K562 (cell line): Measurements from ENCODE around the gene VAMP4. TPM values are rescaled to one million over a fixed set of nuclear protein-coding genes. Genes with fewer than 3 reads are reported as not detected.

Experiments
- ATAC-seq: fragments of 200-7000 bp; cut with Tn5 transposase; 3 replicates; pipeline ENCODE4 v1.9.1; 2020; ENCODE audit warnings: moderate library complexity
- BruUV-seq: library from RNA; stranded (reverse); fragments of 400-500 nt; replicated peaks from 2 replicates; lab custom pipeline; 2021; lab: Mats Ljungman, UMichigan
- CTCF ChIA-PET: fragments of 300-600 bp; formaldehyde crosslinking; extraction: SDS; loops from one replicate; lab custom pipeline; 2021; ENCODE audit warnings: low intra/inter-chr PET ratio; lab: Yijun Ruan, JAX
- POLR2A ChIA-PET: fragments of 300-600, 350-650 bp; sonication (Branson Sonifier 250); formaldehyde crosslinking; extraction: SDS; loops from one replicate; lab custom pipeline; 2021; ENCODE audit warnings: antibody characterized with exemption, inconsistent platforms; lab: Yijun Ruan, JAX
- DNase-seq, 4 experiments: peaks; one replicate each; pipeline versions ENCODE4 v3.0.0 to v3.0.0-alpha.2; 2011 to 2018; ENCODE audit warnings: low spot score in 3 of 4, mixed read lengths in 3 of 4; ENCODE audit errors: extremely low read depth in 1 of 4
- FAIRE-seq: peaks from 2 replicates; lab custom pipeline; 2011; peaks lifted over from hg19 to GRCh38; lab: Jason Lieb, UNC
- H2AFZ ChIP-seq: 2 replicates; pipeline ENCODE4 v1.6.0; 2011; ENCODE audit warnings: low read depth, low read length, control low read depth, inconsistent platforms
- H3K27ac ChIP-seq: fragments of 200-600 bp; 3 replicates; pipeline ENCODE4 v1.8.0; 2011; ENCODE audit warnings: low read depth, mild to moderate bottlenecking, control low read depth, inconsistent platforms, low read length, moderate library complexity, mixed read lengths; ENCODE audit errors: extremely low read depth
- H3K27me3 ChIP-seq, 2 experiments: fragments of 300-600 bp in 1 of 2; 2 replicates in 1 of 2; 3 replicates in 1 of 2; pipeline versions ENCODE4 v1.6.0 to v1.8.0; 2011; ENCODE audit warnings: inconsistent platforms in 2 of 2, low read length in 2 of 2, mild to moderate bottlenecking in 1 of 2, mixed read lengths in 1 of 2, moderate library complexity in 1 of 2; ENCODE audit not compliant: control insufficient read depth in 2 of 2, insufficient read depth in 2 of 2
- H3K36me3 ChIP-seq: fragments of 300-600 bp; 3 replicates; pipeline ENCODE4 v1.8.0; 2011; ENCODE audit warnings: mild to moderate bottlenecking, low read length, inconsistent platforms; ENCODE audit not compliant: control insufficient read depth, insufficient read depth
- H3K4me1 ChIP-seq, 2 experiments: fragments of 200-600 bp in 1 of 2; replicated peaks in 1 of 2; 2 replicates in 1 of 2; 3 replicates in 1 of 2; pipeline versions ENCODE4 v1.5.1 to v1.8.0; 2011; ENCODE audit warnings: inconsistent platforms in 2 of 2, low read length in 2 of 2, mild to moderate bottlenecking in 1 of 2, mixed read lengths in 1 of 2, moderate library complexity in 1 of 2; ENCODE audit not compliant: control insufficient read depth in 2 of 2, insufficient read depth in 2 of 2
- H3K4me2 ChIP-seq: 2 replicates; pipeline ENCODE4 v1.6.1; 2011; ENCODE audit warnings: low read length, control low read depth, inconsistent platforms, mixed read lengths; ENCODE audit not compliant: insufficient read depth
- H3K4me3 ChIP-seq: fragments of 200-600 bp; sonication (generic), shearing (Covaris generic); 2 replicates; pipeline ENCODE4 v1.5.1; 2016; ENCODE audit warnings: control low read depth, inconsistent platforms
- H3K79me2 ChIP-seq: fragments of 200-600 bp; 3 replicates; pipeline ENCODE4 v1.8.0; 2011; ENCODE audit warnings: low read length, inconsistent platforms; ENCODE audit not compliant: control insufficient read depth, insufficient read depth
- H3K9ac ChIP-seq, 2 experiments: 2 replicates each; pipeline versions ENCODE4 v1.6.0 to v1.6.1; 2011; ENCODE audit warnings: low read depth in 2 of 2, low read length in 2 of 2, control low read depth in 1 of 2, inconsistent platforms in 1 of 2, mild to moderate bottlenecking in 1 of 2, mixed read lengths in 1 of 2; ENCODE audit not compliant: insufficient read depth in 1 of 2
- H3K9me1 ChIP-seq: one replicate; pipeline ENCODE4 v1.6.0; 2011; ENCODE audit warnings: inconsistent platforms, mild to moderate bottlenecking, low read length, moderate library complexity; ENCODE audit not compliant: control insufficient read depth, insufficient read depth
- H3K9me3 ChIP-seq: replicated peaks from 2 replicates; pipeline ENCODE4 v1.5.1; 2011; ENCODE audit warnings: low read depth, low read length, inconsistent platforms; ENCODE audit not compliant: control insufficient read depth, insufficient read depth
- H4K20me1 ChIP-seq: replicated peaks from 2 replicates; pipeline ENCODE4 v1.6.1; 2011; ENCODE audit warnings: low read length, inconsistent platforms, mixed read lengths; ENCODE audit not compliant: control insufficient read depth, insufficient read depth
- BHLHE40 ChIP-seq: IDR thresholded peaks from 2 replicates; pipeline ENCODE4 v1.6.1; 2011; ENCODE audit warnings: low read length, improper control_type of control experiment
- CCAR2 ChIP-seq: fragments of 200-400 bp; formaldehyde crosslinking; IDR thresholded peaks from 2 replicates; pipeline ENCODE4 v1.6.1; 2017; ENCODE audit warnings: mild to moderate bottlenecking, low read depth, low read length
- HMGN3 ChIP-seq: IDR thresholded peaks from 2 replicates; pipeline ENCODE4 v1.6.1; 2011; ENCODE audit warnings: borderline replicate concordance, low read depth, mild to moderate bottlenecking, mixed read lengths, low read length; ENCODE audit not compliant: insufficient read length; ENCODE audit errors: extremely low read depth
- MTF1 ChIP-seq: fragments of 250-450 bp; sonication (Bioruptor Pico); IDR thresholded peaks from 2 replicates; pipeline ENCODE4 v1.9.0; 2021; ENCODE audit warnings: moderate library complexity, mild to moderate bottlenecking, inconsistent platforms, borderline replicate concordance
- POLR3A ChIP-seq: IDR thresholded peaks from 2 replicates; pipeline ENCODE4 v1.6.1; 2011; ENCODE audit warnings: borderline replicate concordance, mild to moderate bottlenecking, moderate library complexity; ENCODE audit not compliant: insufficient read length, insufficient read depth; ENCODE audit errors: extremely low read depth
- RCOR1 ChIP-seq, 2 experiments: IDR thresholded peaks; 2 replicates each; pipeline ENCODE4 v1.6.1; 2012; ENCODE audit warnings: low read depth in 2 of 2, low read length in 2 of 2, borderline replicate concordance in 1 of 2, improper control_type of control experiment in 1 of 2
- SOX6 ChIP-seq: fragments of 450-650 bp; IDR thresholded peaks from 2 replicates; pipeline ENCODE4 v1.6.1; 2014; ENCODE audit warnings: mild to moderate bottlenecking
- ZNF282 ChIP-seq: sonication (generic); formaldehyde crosslinking; IDR thresholded peaks from 2 replicates; pipeline ENCODE4 v1.8.1; 2023; ENCODE audit warnings: missing genetic modification reagents
- ZNF316 ChIP-seq: fragments of 450-650 bp; IDR thresholded peaks from 2 replicates; pipeline ENCODE4 v1.6.1; 2016
- ZNF408 ChIP-seq: fragments of 250-450 bp; sonication (Bioruptor Pico); IDR thresholded peaks from 2 replicates; pipeline ENCODE4 v1.4.0; 2020; ENCODE audit warnings: low read depth, mild to moderate bottlenecking, moderate library complexity
- WGBS: fragments of 100-300 bp; shearing (Covaris generic); methylation state at CpG from one replicate; pipeline ENCODE4 v1.1.6; 2016; ENCODE audit warnings: low coverage, mixed read lengths; ENCODE audit not compliant: insufficient coverage; ENCODE audit errors: missing lambda C conversion rate; 5-methylcytosine and 5-hydroxymethylcytosine counted together
- in situ Hi-C: fragments of 300-500 bp; cut with MboI; formaldehyde crosslinking; loops from 4 replicates; pipeline ENCODE4 v1.15.0; 2018; ENCODE audit warnings: inconsistent platforms, mixed read lengths
- intact Hi-C: fragments of 100-400 bp; cut with micrococcal nuclease; formaldehyde crosslinking; loops from 2 replicates; pipeline ENCODE4 v1.14.2; 2022
- polyA plus RNA-seq, 8 experiments: library from polyadenylated mRNA; depleted of rRNA in 4 of 8; stranded (reverse) in 5 of 8; unstranded in 3 of 8; fragments of >200 nt; fragmentation: Nextera tagmentation in 2 of 8; fragmentation: Illumina TruSeq in 1 of 8; extraction: Ambion mirVana in 2 of 8; extraction: Trizol in 1 of 8; gene quantifications; 2 replicates each; pipeline versions ENCODE4 v1.2.1 to v1.2.3, GENCODE V29; 2011 to 2014; ENCODE audit warnings: inconsistent platforms in 1 of 8, missing spikeins in 1 of 8
- total RNA-seq, 7 experiments: library from RNA; depleted of rRNA in 6 of 7; stranded (reverse); fragments of >200 nt in 6 of 7; fragmentation: Illumina TruSeq in 2 of 7; extraction: Trizol in 2 of 7; gene quantifications; 2 replicates each; pipeline versions ENCODE4 v1.2.1 to v1.2.3, GENCODE V29; 2011 to 2021; ENCODE audit warnings: low replicate concordance in 1 of 7
- TF ChIP-seq, protein P1 (sequence below): IDR thresholded peaks from 3 replicates; pipeline ENCODE4 v1.6.1; 2011; ENCODE audit warnings: borderline replicate concordance, mild to moderate bottlenecking, moderate library complexity; ENCODE audit not compliant: insufficient read length; ENCODE audit errors: extremely low read depth

The VAMP4 gene
- total and polyA plus RNA-seq, 9 of the 15 experiments (the other 6 are each of a cell fraction or from before 2014, with no cell fraction given), result 3.3 to 21.4 (median 11.9) TPM

DNA sequence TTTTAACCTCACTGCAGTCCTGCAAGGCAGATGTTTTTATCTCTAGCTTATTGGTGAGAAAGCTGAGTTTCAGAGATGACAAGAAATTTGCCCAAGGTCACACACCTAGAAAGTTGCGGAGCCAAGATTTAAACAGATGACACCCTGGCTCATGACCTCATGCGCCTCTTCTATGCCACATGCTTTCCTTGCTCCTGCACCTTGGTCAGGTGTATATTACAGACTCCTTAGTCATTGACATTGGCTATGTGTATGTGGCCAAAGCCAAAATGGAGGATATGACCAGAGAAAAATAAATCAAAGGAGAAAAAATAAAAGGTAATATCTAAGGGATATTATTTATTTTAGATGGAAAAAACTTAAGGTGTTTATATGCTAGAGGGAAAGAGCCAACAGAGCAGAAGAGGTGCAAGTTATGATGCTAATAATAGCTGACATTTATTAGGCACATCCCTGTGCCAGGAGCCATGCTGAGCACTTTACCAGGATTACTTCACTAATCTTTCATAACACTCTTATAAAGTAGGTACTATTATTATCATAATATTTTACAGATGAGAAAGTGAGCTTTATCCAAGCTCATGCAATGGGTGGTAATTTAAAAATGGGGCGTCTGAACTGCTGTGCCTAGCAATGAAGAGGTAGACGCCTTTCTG lies 75.6 kb downstream of the VAMP4 start:
- H3K4me3 ChIP-seq, result no peak overlapping the region
- no peak for ATAC-seq
- intact Hi-C loops, result no loop called here
- H4K20me1 ChIP-seq, result no peaks in the 10 kb centered on the region
- no peak overlapping the region for H3K9ac ChIP-seq
- POLR2A ChIA-PET, result interaction anchor here (1.2 kb wide), 1 partner anchor 50 kb away, joined by 3 read pairs; no protein-coding TSS in a partner anchor
- FAIRE-seq, result no peak
- peaks cover 26 to 38% of the 10 kb centered on the region in 2 experiments for H3K27me3 ChIP-seq
- TF ChIP-seq ZNF408 (CRISPR knock-in tag) (no peak), CCAR2 (no peak), RCOR1 (IDR thresholded peaks at IDR 0.05; ENCODE audit: borderline replicate concordance in 1 of 2, low read depth in 2 of 2, low read length in 2 of 2) (no peak), ZNF316 (no peak), BHLHE40 (no peak), ZNF282 (CRISPR knock-in tag) (no peak), MTF1 (no peak), HMGN3 (no peak), SOX6 (no peak), POLR3A (no peak)
- TF ChIP-seq, protein P1, sequence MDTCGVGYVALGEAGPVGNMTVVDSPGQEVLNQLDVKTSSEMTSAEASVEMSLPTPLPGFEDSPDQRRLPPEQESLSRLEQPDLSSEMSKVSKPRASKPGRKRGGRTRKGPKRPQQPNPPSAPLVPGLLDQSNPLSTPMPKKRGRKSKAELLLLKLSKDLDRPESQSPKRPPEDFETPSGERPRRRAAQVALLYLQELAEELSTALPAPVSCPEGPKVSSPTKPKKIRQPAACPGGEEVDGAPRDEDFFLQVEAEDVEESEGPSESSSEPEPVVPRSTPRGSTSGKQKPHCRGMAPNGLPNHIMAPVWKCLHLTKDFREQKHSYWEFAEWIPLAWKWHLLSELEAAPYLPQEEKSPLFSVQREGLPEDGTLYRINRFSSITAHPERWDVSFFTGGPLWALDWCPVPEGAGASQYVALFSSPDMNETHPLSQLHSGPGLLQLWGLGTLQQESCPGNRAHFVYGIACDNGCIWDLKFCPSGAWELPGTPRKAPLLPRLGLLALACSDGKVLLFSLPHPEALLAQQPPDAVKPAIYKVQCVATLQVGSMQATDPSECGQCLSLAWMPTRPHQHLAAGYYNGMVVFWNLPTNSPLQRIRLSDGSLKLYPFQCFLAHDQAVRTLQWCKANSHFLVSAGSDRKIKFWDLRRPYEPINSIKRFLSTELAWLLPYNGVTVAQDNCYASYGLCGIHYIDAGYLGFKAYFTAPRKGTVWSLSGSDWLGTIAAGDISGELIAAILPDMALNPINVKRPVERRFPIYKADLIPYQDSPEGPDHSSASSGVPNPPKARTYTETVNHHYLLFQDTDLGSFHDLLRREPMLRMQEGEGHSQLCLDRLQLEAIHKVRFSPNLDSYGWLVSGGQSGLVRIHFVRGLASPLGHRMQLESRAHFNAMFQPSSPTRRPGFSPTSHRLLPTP, result no peak
- TF ChIP-seq, all 486 proteins: peak for 0
- no peak for DNase-seq
- CTCF ChIA-PET, result no interaction called here
- no TSS peak for BruUV-seq
- peaks cover 0 to 5% of the 10 kb centered on the region in 2 experiments; a peak in 3 of 5 replicates for H3K4me1 ChIP-seq
- no peaks in the 10 kb centered on the region for H3K9me1 ChIP-seq
- H3K9me3 ChIP-seq, result no peaks in the 10 kb centered on the region
- WGBS, result 1% methylated on average over 4 of the region's 4 CpGs
- no peak overlapping the region for H2AFZ ChIP-seq
- H3K27ac ChIP-seq, result no peak overlapping the region
- no peaks in the 10 kb centered on the region for H3K79me2 ChIP-seq
- in situ Hi-C loops, result no loop called here
- H3K4me2 ChIP-seq, result no peak overlapping the region
- no peaks in the 10 kb centered on the region for H3K36me3 ChIP-seq
